Mammary epithelial cell (primary cell): ENCODE measurements around the gene INIP.

Source experiments
- EZH2 ChIP-seq: IDR thresholded peaks from 2 replicates; pipeline ENCODE4 v1.6.1; 2012; ENCODE audit warnings: low read length, inconsistent platforms, borderline replicate concordance
- TF ChIP-seq, protein P1 (sequence below), 2 donors: IDR thresholded peaks in 1 of 2; conservative IDR thresholded peaks in 1 of 2; 2 replicates each; pipeline ENCODE4 v1.5.1; 2011 to 2012; ENCODE audit warnings: inconsistent platforms in 2 of 2, low read length in 2 of 2, mild to moderate bottlenecking in 2 of 2, control low read depth in 1 of 2, low read depth in 1 of 2; ENCODE audit not compliant: insufficient read depth in 1 of 2; ENCODE audit errors: extremely low read depth in 1 of 2

DNA sequence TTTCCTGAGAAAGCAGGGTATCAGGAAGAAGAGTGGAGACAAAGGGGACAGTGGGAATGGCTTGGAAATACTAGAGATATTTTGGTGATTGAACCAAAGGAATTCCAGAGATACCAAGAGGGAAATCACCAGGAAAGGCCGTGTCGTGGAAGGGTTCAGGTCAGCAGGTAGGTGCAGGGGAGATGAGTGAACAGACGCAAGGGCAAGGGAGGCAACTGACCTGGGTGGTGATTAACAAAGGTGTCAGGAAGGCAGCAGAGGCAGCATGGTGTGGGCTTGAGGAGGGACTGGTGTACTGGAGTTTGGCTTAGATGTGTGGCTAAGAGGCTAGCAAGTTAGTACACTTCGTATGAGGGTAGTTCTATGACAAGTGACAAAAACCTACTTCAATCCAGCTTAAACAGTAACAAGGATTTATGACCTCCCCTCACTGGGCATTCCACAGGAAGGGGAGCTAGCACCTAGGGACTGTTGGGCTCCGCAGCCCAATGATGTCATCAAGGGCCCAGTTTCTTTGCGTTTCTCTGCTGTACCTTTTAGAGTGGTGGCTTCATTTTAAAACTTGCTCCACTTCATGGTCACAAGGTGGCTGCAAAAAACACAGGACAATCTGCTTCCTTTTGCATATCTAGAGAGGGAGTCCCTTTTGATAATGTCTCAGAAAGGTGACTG lies 37.0 kb downstream of the INIP start:
- TF ChIP-seq, protein P1, sequence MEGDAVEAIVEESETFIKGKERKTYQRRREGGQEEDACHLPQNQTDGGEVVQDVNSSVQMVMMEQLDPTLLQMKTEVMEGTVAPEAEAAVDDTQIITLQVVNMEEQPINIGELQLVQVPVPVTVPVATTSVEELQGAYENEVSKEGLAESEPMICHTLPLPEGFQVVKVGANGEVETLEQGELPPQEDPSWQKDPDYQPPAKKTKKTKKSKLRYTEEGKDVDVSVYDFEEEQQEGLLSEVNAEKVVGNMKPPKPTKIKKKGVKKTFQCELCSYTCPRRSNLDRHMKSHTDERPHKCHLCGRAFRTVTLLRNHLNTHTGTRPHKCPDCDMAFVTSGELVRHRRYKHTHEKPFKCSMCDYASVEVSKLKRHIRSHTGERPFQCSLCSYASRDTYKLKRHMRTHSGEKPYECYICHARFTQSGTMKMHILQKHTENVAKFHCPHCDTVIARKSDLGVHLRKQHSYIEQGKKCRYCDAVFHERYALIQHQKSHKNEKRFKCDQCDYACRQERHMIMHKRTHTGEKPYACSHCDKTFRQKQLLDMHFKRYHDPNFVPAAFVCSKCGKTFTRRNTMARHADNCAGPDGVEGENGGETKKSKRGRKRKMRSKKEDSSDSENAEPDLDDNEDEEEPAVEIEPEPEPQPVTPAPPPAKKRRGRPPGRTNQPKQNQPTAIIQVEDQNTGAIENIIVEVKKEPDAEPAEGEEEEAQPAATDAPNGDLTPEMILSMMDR (conservative IDR thresholded peaks at IDR 0.05 in 1 of 2, IDR thresholded peaks at IDR 0.05 in 1 of 2; ENCODE audit: extremely low read depth in 1 of 2, insufficient read depth in 1 of 2, low read depth in 1 of 2, low read length in 2 of 2) = no peak
- TF ChIP-seq EZH2 = no peak
